Glutamatergic neuron (in vitro differentiated cells): ENCODE results near the gene BMP7. TPM values are rescaled to one million over a fixed set of nuclear protein-coding genes. Genes with fewer than 3 reads are reported as not detected.
A peak's percentile ranks its signal among the peaks of the same experiment; 100 is the strongest.

Experiments
- DNase-seq: peaks from one replicate; pipeline ENCODE4 v3.0.0; 2022
- H3K27ac Mint-ChIP-seq: one replicate; pipeline ENCODE4 v1.8.0; 2020; ENCODE audit warnings: mild to moderate bottlenecking, mixed read lengths, inconsistent platforms; ENCODE audit not compliant: unreplicated experiment
- H3K27me3 Mint-ChIP-seq: one replicate; pipeline ENCODE4 v1.8.0; 2020; ENCODE audit warnings: mild to moderate bottlenecking, moderate library complexity, mixed read lengths, inconsistent platforms; ENCODE audit not compliant: unreplicated experiment
- H3K36me3 Mint-ChIP-seq: one replicate; pipeline ENCODE4 v1.8.0; 2020; ENCODE audit warnings: mild to moderate bottlenecking, mixed read lengths, inconsistent platforms; ENCODE audit not compliant: unreplicated experiment
- H3K4me1 Mint-ChIP-seq: one replicate; pipeline ENCODE4 v1.8.0; 2020; ENCODE audit warnings: mild to moderate bottlenecking, low read depth, mixed read lengths, inconsistent platforms; ENCODE audit not compliant: unreplicated experiment
- H3K4me3 Mint-ChIP-seq: one replicate; pipeline ENCODE4 v1.8.0; 2020; ENCODE audit warnings: mild to moderate bottlenecking, mixed read lengths, inconsistent platforms; ENCODE audit not compliant: unreplicated experiment
- H3K9me3 Mint-ChIP-seq: one replicate; pipeline ENCODE4 v1.8.0; 2020; ENCODE audit warnings: mild to moderate bottlenecking, moderate library complexity, mixed read lengths, inconsistent platforms; ENCODE audit not compliant: unreplicated experiment
- total RNA-seq: library from RNA; stranded (reverse); fragmentation: NEBNext Ultra II Directional; extraction: Animal tissue kit (Norgen Biotek cat#: 25700); gene quantifications from one replicate; pipeline ENCODE4 v1.2.1, GENCODE V29; 2021; ENCODE audit not compliant: unreplicated experiment
- TF ChIP-seq, protein P1 (sequence below): fragments of 200-600 bp; sonication (generic); IDR thresholded peaks from one replicate; pipeline ENCODE4 v1.5.0; 2021; ENCODE audit not compliant: partially characterized antibody, unreplicated experiment

The BMP7 gene
- total RNA-seq, 1 donor from 2014 or later = 8.7 TPM

DNA sequence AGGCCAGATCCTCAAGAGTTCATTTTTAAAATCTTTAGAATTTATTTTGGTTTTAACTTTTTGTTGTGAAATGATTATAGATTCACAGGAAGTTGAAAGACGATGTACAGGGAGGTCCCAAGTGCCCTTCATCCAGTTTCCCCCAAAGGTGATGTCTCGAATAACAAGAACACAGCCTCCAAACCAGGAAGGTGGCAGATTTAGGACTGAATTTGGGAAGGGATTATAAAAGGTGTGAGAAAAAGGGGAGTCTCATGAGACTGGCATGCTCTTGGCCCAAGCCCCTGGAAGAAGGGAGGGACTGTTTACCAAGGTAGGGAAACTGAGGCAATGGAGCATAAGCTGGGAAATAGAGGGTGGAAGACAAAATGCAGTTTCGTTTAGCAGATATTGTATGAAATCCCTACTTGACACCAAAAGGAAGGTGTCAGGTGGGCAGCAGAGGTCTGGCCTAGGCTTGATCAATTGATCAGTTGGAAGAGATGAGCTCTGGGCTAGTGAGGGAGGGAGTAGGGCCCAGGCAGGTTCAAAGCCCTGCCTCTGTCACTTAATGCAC, 81.2 kb downstream of the BMP7 start:
- Mint-ChIP-seq H3K27me3 (peaks cover 2% of the 10 kb centered on the region), H3K27ac (peak overlapping the region; percentile 52), H3K4me3 (no peak overlapping the region), H3K9me3 (no peaks in the 10 kb centered on the region), H3K36me3 (no peaks in the 10 kb centered on the region), H3K4me1 (no peaks in the 10 kb centered on the region)
- TF ChIP-seq, protein P1, sequence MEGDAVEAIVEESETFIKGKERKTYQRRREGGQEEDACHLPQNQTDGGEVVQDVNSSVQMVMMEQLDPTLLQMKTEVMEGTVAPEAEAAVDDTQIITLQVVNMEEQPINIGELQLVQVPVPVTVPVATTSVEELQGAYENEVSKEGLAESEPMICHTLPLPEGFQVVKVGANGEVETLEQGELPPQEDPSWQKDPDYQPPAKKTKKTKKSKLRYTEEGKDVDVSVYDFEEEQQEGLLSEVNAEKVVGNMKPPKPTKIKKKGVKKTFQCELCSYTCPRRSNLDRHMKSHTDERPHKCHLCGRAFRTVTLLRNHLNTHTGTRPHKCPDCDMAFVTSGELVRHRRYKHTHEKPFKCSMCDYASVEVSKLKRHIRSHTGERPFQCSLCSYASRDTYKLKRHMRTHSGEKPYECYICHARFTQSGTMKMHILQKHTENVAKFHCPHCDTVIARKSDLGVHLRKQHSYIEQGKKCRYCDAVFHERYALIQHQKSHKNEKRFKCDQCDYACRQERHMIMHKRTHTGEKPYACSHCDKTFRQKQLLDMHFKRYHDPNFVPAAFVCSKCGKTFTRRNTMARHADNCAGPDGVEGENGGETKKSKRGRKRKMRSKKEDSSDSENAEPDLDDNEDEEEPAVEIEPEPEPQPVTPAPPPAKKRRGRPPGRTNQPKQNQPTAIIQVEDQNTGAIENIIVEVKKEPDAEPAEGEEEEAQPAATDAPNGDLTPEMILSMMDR = no peak
- DNase-seq = no peak

DNA sequence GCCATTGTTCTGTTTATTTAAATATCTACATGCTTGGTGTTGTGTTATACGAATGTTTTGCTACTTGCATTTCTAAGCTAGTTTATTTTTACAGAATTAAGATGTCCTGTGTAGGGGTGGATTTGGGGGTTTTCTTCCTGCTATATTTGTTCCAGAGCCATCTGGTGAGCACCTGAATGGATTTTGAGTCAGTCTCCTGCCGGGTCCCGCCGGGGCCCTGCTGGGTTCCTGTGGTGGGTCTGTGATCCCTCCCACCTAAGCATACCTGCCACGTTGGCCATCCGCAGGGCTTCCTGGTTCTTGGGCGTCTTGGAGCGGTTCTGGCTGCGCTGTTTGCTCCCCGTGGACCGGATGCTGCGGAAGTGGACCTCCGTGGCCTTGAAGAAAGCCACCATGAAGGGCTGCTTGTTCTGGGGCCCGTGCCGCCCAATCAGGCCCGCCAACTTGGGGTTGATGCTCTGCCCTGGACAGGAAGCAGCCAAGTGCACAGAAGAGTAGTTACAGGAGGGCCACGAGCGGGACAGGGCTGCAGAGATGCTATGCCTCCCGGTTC, 82.9 kb downstream of the BMP7 start:
- no peaks in the 10 kb centered on the region for H3K4me1 Mint-ChIP-seq
- TF ChIP-seq, protein P1 = no peak
- no peak overlapping the region for H3K27ac Mint-ChIP-seq
- H3K4me3 Mint-ChIP-seq = no peak overlapping the region
- no peaks in the 10 kb centered on the region for H3K36me3 Mint-ChIP-seq
- H3K27me3 Mint-ChIP-seq = peaks cover 2% of the 10 kb centered on the region
- no peaks in the 10 kb centered on the region for H3K9me3 Mint-ChIP-seq
- DNase-seq = no peak

- H3K27ac Mint-ChIP-seq = no peak overlapping the region
- H3K4me1 Mint-ChIP-seq = no peaks in the 10 kb centered on the region
- H3K36me3 Mint-ChIP-seq = no peaks in the 10 kb centered on the region
- TF ChIP-seq, protein P1 = no peak
- DNase-seq = no peak
- H3K9me3 Mint-ChIP-seq = no peaks in the 10 kb centered on the region
- peaks cover 2% of the 10 kb centered on the region for H3K27me3 Mint-ChIP-seq
- H3K4me3 Mint-ChIP-seq = no peak overlapping the region
These were observed 84.8 kb downstream of the BMP7 start for GRCh38 chr20:57181639-57182038.

- Mint-ChIP-seq H3K4me3 (no peak overlapping the region), H3K27me3 (peaks cover 2% of the 10 kb centered on the region), H3K4me1 (no peaks in the 10 kb centered on the region), H3K27ac (no peak overlapping the region), H3K36me3 (no peaks in the 10 kb centered on the region), H3K9me3 (no peaks in the 10 kb centered on the region)
- DNase-seq = no peak
- TF ChIP-seq, protein P1 = no peak
These were observed 85.5 kb downstream of the BMP7 start for GRCh38 chr20:57180954-57181353.

GRCh38 chr20:57180387-57180786, 86.1 kb downstream of the BMP7 start:
- no peak overlapping the region for H3K4me3 Mint-ChIP-seq
- H3K27me3 Mint-ChIP-seq = peaks cover 2% of the 10 kb centered on the region
- H3K27ac Mint-ChIP-seq = no peak overlapping the region
- no peaks in the 10 kb centered on the region for H3K36me3 Mint-ChIP-seq
- TF ChIP-seq, protein P1 = no peak
- no peak for DNase-seq
- H3K9me3 Mint-ChIP-seq = no peaks in the 10 kb centered on the region
- H3K4me1 Mint-ChIP-seq = no peaks in the 10 kb centered on the region
